ENCODE results near the gene SLC28A1. TPM values are rescaled to one million over a fixed set of nuclear protein-coding genes. Genes with fewer than 3 reads are reported as not detected.
A peak's percentile ranks its signal among the peaks of the same experiment; 100 is the strongest.

Gene SLC28A1
- total and polyA plus RNA-seq, 7 donors: 0.13 to 1.9 (median 0.34) TPM

DNA sequence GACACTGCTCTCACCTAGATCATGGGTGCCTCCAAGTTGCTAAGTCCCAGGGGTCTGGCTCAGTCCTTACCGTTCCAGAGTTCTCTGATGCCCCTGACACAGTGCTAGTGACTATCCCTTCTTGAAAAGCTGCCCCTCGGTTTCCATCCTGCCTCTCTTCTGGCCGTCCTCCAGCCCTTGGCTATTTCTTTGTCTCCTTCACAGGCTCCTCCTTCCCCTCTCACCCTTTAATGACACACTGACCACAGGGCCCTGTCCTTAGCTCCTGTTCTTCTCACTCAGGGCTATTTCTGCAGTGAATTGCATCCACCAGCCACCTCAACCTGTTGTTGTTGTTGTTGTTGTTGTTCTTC lies 31.1 kb downstream of the SLC28A1 start:
- Histone ChIP-seq H3K9me3 (no peaks in the 10 kb centered on the region), H3K4me3 (no peak overlapping the region), H3K36me3 (ENCODE audit: insufficient read depth in 1 of 2, low read depth in 1 of 2) (no peaks in the 10 kb centered on the region), H3K27ac (peak overlapping the region; percentile 86), H3K27me3 (ENCODE audit: insufficient read depth in 3 of 3, low read length in 2 of 3) (no peaks in the 10 kb centered on the region), H3K4me1 (peaks cover 51% of the 10 kb centered on the region)
- intact Hi-C loops (cut with DNase I): no loop called here
- whole genome bisulfite sequencing, 3 donors: 49 to 50% (median 50%) methylated on average over 3 of the region's 3 CpGs
- TF ChIP-seq, protein P1, sequence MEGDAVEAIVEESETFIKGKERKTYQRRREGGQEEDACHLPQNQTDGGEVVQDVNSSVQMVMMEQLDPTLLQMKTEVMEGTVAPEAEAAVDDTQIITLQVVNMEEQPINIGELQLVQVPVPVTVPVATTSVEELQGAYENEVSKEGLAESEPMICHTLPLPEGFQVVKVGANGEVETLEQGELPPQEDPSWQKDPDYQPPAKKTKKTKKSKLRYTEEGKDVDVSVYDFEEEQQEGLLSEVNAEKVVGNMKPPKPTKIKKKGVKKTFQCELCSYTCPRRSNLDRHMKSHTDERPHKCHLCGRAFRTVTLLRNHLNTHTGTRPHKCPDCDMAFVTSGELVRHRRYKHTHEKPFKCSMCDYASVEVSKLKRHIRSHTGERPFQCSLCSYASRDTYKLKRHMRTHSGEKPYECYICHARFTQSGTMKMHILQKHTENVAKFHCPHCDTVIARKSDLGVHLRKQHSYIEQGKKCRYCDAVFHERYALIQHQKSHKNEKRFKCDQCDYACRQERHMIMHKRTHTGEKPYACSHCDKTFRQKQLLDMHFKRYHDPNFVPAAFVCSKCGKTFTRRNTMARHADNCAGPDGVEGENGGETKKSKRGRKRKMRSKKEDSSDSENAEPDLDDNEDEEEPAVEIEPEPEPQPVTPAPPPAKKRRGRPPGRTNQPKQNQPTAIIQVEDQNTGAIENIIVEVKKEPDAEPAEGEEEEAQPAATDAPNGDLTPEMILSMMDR (IDR thresholded peaks at IDR 0.05): no peak
- peak in 1 of 4 donors; percentile 1 for ATAC-seq
- no peak for DNase-seq

GRCh38 chr15:84917452-84917851 lies 33.0 kb downstream of the SLC28A1 start:
- H3K9me3 ChIP-seq: no peaks in the 10 kb centered on the region
- ATAC-seq (no peak), DNase-seq (no peak)
- intact Hi-C loops (cut with DNase I): no loop called here
- H3K36me3 ChIP-seq (ENCODE audit: insufficient read depth in 1 of 2, low read depth in 1 of 2): no peaks in the 10 kb centered on the region
- TF ChIP-seq, protein P1 (IDR thresholded peaks at IDR 0.05): no peak
- H3K27me3 ChIP-seq (ENCODE audit: insufficient read depth in 3 of 3, low read length in 2 of 3): no peaks in the 10 kb centered on the region
- no peak overlapping the region for H3K4me3 ChIP-seq
- peaks cover 34% of the 10 kb centered on the region for H3K4me1 ChIP-seq
- 95 to 100% (median 100%) methylated on average over 1 of the region's 1 CpG for WGBS, 3 donors
- no peak overlapping the region for H3K27ac ChIP-seq

DNA sequence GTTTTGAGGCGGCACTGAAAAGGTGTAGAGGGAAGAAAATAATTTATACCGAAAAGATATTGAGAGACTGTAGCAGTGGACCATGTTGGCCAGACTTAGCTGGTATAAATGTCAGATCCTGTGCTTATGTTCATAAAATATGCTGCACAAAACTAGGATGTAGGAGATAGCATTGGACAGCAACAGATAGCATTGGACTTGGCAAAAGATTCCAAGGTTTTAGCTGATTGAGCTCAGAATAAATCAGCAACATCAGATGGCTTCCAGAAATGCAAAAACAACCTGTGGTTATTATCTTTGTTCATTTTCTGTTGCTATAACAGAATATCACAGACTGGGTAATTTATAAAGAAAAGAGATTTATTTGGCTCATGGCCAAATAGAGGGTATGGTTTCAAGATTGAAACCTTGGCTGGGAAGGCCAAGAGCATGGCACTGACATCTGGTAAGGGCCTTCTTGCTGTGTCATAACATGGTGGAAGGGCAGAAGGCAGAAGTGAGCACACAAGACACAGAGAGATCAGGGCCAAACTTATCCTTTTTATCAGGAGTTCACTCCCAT lies 34.7 kb downstream of the SLC28A1 start:
- DNase-seq: no peak
- H3K4me1 ChIP-seq: peaks cover 23% of the 10 kb centered on the region
- no peak for ATAC-seq
- H3K36me3 ChIP-seq (ENCODE audit: insufficient read depth in 1 of 2, low read depth in 1 of 2): no peaks in the 10 kb centered on the region
- no peaks in the 10 kb centered on the region for H3K27me3 ChIP-seq (ENCODE audit: insufficient read depth in 3 of 3, low read length in 2 of 3)
- intact Hi-C loops (cut with DNase I): no loop called here
- H3K4me3 ChIP-seq: no peak overlapping the region
- WGBS, 3 donors: 95 to 100% (median 96%) methylated on average over 2 of the region's 2 CpGs
- no peaks in the 10 kb centered on the region for H3K9me3 ChIP-seq
- no peak overlapping the region for H3K27ac ChIP-seq
- TF ChIP-seq, protein P1 (IDR thresholded peaks at IDR 0.05): no peak

- WGBS, 3 donors: 38 to 63% (median 46%) methylated on average over 2 of the region's 2 CpGs
- Histone ChIP-seq H3K36me3 (ENCODE audit: insufficient read depth in 1 of 2, low read depth in 1 of 2) (no peaks in the 10 kb centered on the region), H3K4me1 (peaks cover 9% of the 10 kb centered on the region), H3K27me3 (ENCODE audit: insufficient read depth in 3 of 3, low read length in 2 of 3) (no peaks in the 10 kb centered on the region), H3K4me3 (no peak overlapping the region), H3K27ac (no peak overlapping the region), H3K9me3 (no peaks in the 10 kb centered on the region)
- DNase-seq: no peak
- TF ChIP-seq, protein P1 (IDR thresholded peaks at IDR 0.05): no peak
- intact Hi-C loops (cut with DNase I): loop anchor here in 1 of 2 donors (10.0 kb wide), 2 partner anchors 176 to 266 kb away; partner anchors contain the start of genes NMB, WDR73 and ZNF592
- no peak for ATAC-seq
Observed at GRCh38 chr15:84921121-84921520, 36.7 kb downstream of the SLC28A1 start.

- intact Hi-C loops (cut with DNase I): loop anchor here in 1 of 2 donors (10.0 kb wide), 2 partner anchors 178 to 268 kb away; partner anchors contain the start of genes NMB, WDR73 and ZNF592
- DNase-seq (no peak), ATAC-seq (no peak)
- Histone ChIP-seq H3K27ac (no peak overlapping the region), H3K4me3 (no peak overlapping the region), H3K36me3 (ENCODE audit: insufficient read depth in 1 of 2, low read depth in 1 of 2) (no peaks in the 10 kb centered on the region), H3K27me3 (ENCODE audit: insufficient read depth in 3 of 3, low read length in 2 of 3) (no peaks in the 10 kb centered on the region), H3K4me1 (peaks cover 10% of the 10 kb centered on the region), H3K9me3 (no peaks in the 10 kb centered on the region)
- WGBS, 3 donors: 93 to 97% (median 96%) methylated on average over 13 of the region's 13 CpGs
- TF ChIP-seq, protein P1 (IDR thresholded peaks at IDR 0.05): no peak
Observed at GRCh38 chr15:84922530-84922929, 38.1 kb downstream of the SLC28A1 start.

All from psoas muscle (tissue), 8 donors.